ENCODE data around the gene CLASP2. TPM values are rescaled to one million over a fixed set of nuclear protein-coding genes. Genes with fewer than 3 reads are reported as not detected.

CLASP2 gene
- total and polyA plus RNA-seq, 8 donors, result 48.4 to 73.3 (median 61.6) TPM

DNA sequence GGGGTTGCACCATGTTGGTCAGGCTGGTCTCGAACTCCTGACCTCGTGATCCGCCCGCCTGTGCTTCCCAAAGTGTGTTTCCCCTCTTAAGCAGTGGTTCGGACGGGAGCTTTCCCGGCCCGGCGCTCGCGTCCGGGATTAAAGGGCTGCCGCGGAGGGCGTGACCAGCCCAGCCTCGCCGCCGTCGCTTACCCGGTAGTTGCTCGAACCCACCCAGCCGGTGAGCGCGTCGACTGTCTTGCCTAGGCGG is 513 bp downstream of the CLASP2 start:
- H3K4me1 ChIP-seq, result peaks cover 10 to 14% of the 10 kb centered on the region in 2 donors
- H3K9me3 ChIP-seq, result no peaks in the 10 kb centered on the region
- ATAC-seq, result peak; percentile 83
- peak in 2 of 4 donors; percentile 80 to 94 for DNase-seq
- H3K27me3 ChIP-seq, result no peaks in the 10 kb centered on the region
- H3K4me3 ChIP-seq, result peak overlapping the region; percentile 67 to 69
- no peak for TF ChIP-seq CTCF (IDR thresholded peaks at IDR 0.05)
- peak overlapping the region; percentile 94 to 98 for H3K27ac ChIP-seq
- H3K36me3 ChIP-seq, result no peaks in the 10 kb centered on the region
- intact Hi-C loops (cut with DNase I), result loop anchor here in 1 of 2 donors (10.0 kb wide), 1 partner anchor 83 kb away; no protein-coding TSS in a partner anchor

DNA sequence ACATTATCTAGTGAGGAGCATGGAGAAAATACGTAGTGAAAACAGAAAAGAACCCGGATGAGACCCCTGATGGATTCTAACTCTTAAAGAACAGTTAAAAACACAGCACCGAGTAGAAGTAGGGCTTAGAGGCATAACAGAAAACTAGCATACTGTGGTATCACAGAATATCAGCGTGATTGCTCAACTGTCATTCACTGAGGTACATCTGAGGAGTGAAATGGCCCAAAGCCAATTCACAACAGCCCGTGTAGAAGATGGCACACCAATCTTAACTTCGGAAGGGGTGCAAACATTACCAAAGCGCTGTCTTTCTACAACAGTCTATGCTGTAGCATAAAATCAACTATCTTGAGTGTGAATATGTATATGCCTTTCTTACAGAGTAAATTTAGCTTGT is 1.8 kb downstream of the CLASP2 start:
- TF ChIP-seq CTCF (IDR thresholded peaks at IDR 0.05), result no peak
- no peaks in the 10 kb centered on the region for H3K9me3 ChIP-seq
- peak in 2 of 4 donors; percentile 6 to 23 for DNase-seq
- H3K4me3 ChIP-seq, result peak overlapping the region; percentile 67 to 69
- no peak overlapping the region for H3K27ac ChIP-seq
- H3K36me3 ChIP-seq, result no peaks in the 10 kb centered on the region
- no peak for ATAC-seq
- H3K4me1 ChIP-seq, result peaks cover 10 to 14% of the 10 kb centered on the region in 2 donors
- no peaks in the 10 kb centered on the region for H3K27me3 ChIP-seq
- intact Hi-C loops (cut with DNase I), result loop anchor here in 1 of 2 donors (10.0 kb wide), 1 partner anchor 81 kb away; no protein-coding TSS in a partner anchor

DNA sequence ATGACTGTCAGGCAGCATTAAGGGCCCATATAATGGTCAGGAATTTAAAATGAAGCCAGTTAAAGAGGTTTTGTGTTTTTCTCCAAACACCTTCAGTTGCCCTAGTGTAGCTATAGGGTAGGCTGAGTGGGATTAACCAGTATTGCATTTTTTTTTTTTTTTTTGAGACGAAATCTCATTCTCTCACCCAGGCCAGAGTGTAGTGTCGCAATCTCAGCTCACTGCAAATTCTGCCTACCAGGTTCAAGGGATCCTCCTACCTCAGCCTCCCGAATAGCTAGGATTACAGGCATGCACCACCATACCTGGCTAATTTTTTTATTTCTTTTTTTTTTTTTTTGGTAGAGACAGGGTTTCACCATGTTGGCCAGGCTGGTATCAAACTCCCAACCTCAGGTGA is 7.0 kb downstream of the CLASP2 start:
- intact Hi-C loops (cut with DNase I), result loop anchor here in 1 of 2 donors (10.0 kb wide), 1 partner anchor 76 kb away; no protein-coding TSS in a partner anchor
- no peak for TF ChIP-seq CTCF (IDR thresholded peaks at IDR 0.05)
- no peak for DNase-seq
- Histone ChIP-seq H3K4me1 (peaks cover 4% of the 10 kb centered on the region in 2 donors), H3K36me3 (no peaks in the 10 kb centered on the region), H3K27me3 (no peaks in the 10 kb centered on the region), H3K4me3 (no peak overlapping the region), H3K27ac (no peak overlapping the region), H3K9me3 (no peaks in the 10 kb centered on the region)
- no peak for ATAC-seq

- intact Hi-C loops (cut with DNase I), result no loop called here
- no peak overlapping the region for H3K4me3 ChIP-seq
- ATAC-seq (no peak), DNase-seq (no peak)
- H3K27ac ChIP-seq, result no peak overlapping the region
- H3K4me1 ChIP-seq, result no peaks in the 10 kb centered on the region
- no peaks in the 10 kb centered on the region for H3K36me3 ChIP-seq
- no peaks in the 10 kb centered on the region for H3K27me3 ChIP-seq
- H3K9me3 ChIP-seq, result peaks cover 0 to 25% of the 10 kb centered on the region in 2 donors
- TF ChIP-seq CTCF (IDR thresholded peaks at IDR 0.05), result no peak
Observed at GRCh38 chr3:33706056-33706455, 12.0 kb downstream of the CLASP2 start.

DNA sequence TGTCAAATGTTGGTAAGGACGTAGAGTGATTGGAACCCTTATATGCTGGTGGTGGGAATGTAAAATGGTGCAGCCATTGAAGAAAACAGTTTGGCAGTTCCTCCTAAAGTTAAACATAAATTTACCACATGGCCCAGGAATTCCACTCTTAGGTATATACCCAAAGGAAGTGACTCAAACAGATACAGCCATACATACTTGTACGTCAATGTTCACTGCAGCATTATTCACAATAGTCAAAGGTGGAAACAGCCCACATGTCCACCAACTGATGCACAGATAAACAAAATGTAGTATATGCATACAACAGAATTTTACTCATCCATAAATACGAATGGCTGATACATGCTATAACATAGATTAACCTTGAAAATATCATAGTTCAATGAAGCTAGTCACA is 13.2 kb downstream of the CLASP2 start:
- no peak for TF ChIP-seq CTCF (IDR thresholded peaks at IDR 0.05)
- H3K4me1 ChIP-seq, result no peaks in the 10 kb centered on the region
- no peak overlapping the region for H3K27ac ChIP-seq
- no peak overlapping the region for H3K4me3 ChIP-seq
- H3K9me3 ChIP-seq, result peaks cover 0 to 28% of the 10 kb centered on the region in 2 donors
- no peaks in the 10 kb centered on the region for H3K36me3 ChIP-seq
- no peaks in the 10 kb centered on the region for H3K27me3 ChIP-seq
- DNase-seq (no peak), ATAC-seq (no peak)
- intact Hi-C loops (cut with DNase I), result no loop called here
